PC-9 (cell line): ENCODE measurements around the gene CEP41. TPM values are rescaled to one million over a fixed set of nuclear protein-coding genes. Genes with fewer than 3 reads are reported as not detected.

ENCODE experiments used
- BruUV-seq: library from RNA; stranded (reverse); fragments of 400-500 nt; replicated peaks from 2 replicates; lab custom pipeline; 2021; lab: Mats Ljungman, UMichigan
- CTCF ChIA-PET: fragments of 300-600 bp; sonication (Branson Sonifier 250); formaldehyde crosslinking; loops from one replicate; lab custom pipeline; 2022; ENCODE audit warnings: antibody characterized with exemption; lab: Charles Lee
- POLR2A ChIA-PET: fragments of 300-600 bp; sonication (Branson Sonifier 250); formaldehyde crosslinking; loops from one replicate; lab custom pipeline; 2022; ENCODE audit warnings: antibody characterized with exemption; ENCODE audit not compliant: unreplicated experiment; lab: Charles Lee
- DNase-seq, 2 experiments: peaks; one replicate each; pipeline versions ENCODE4 v3.0.0 to v3.0.0-alpha.2; 2015 to 2022; ENCODE audit warnings: mixed read lengths in 1 of 2
- H2AFZ ChIP-seq: fragments of 200-600 bp; sonication (generic); 2 replicates; pipeline ENCODE4 v1.8.1; 2017; ENCODE audit warnings: antibody characterized with exemption
- H3F3A ChIP-seq: fragments of 200-600 bp; sonication (generic); 2 replicates; pipeline ENCODE4 v1.8.1; 2017; ENCODE audit warnings: antibody characterized with exemption, mild to moderate bottlenecking, low read depth; ENCODE audit not compliant: insufficient read depth
- H3K27ac ChIP-seq: fragments of 200-600 bp; sonication (generic); 2 replicates; pipeline ENCODE4 v1.6.1; 2016; ENCODE audit warnings: mixed run types
- H3K27me3 ChIP-seq: fragments of 200-600 bp; sonication (generic); 2 replicates; pipeline ENCODE4 v1.6.1; 2016; ENCODE audit warnings: low read depth, mixed run types; ENCODE audit not compliant: insufficient read depth
- H3K36me3 ChIP-seq: fragments of 200-600 bp; sonication (generic); 2 replicates; pipeline ENCODE4 v1.6.1; 2016; ENCODE audit warnings: low read depth, mixed run types
- H3K4me1 ChIP-seq: fragments of 200-600 bp; sonication (generic); replicated peaks from 2 replicates; pipeline ENCODE4 v1.6.1; 2016; ENCODE audit warnings: mixed run types; ENCODE audit not compliant: insufficient read depth
- H3K4me2 ChIP-seq: fragments of 200-600 bp; sonication (generic); 2 replicates; pipeline ENCODE4 v1.6.1; 2017; ENCODE audit warnings: mixed run types
- H3K4me3 ChIP-seq: fragments of 200-600 bp; sonication (generic); 2 replicates; pipeline ENCODE4 v1.6.1; 2016; ENCODE audit warnings: mixed run types
- H3K79me2 ChIP-seq: fragments of 200-600 bp; sonication (generic); 2 replicates; pipeline ENCODE4 v1.6.1; 2017; ENCODE audit warnings: low read depth, mixed run types
- H3K9me2 ChIP-seq: fragments of 200-600 bp; sonication (generic); 2 replicates; pipeline ENCODE4 v1.8.1; 2017; ENCODE audit warnings: mild to moderate bottlenecking; ENCODE audit not compliant: insufficient read depth
- H3K9me3 ChIP-seq: fragments of 200-600 bp; sonication (generic); 2 replicates; pipeline ENCODE4 v1.8.1; 2016; ENCODE audit warnings: low read depth; ENCODE audit not compliant: insufficient read depth
- H4K20me1 ChIP-seq: fragments of 200-600 bp; sonication (generic); 2 replicates; pipeline ENCODE4 v1.8.1; 2017; ENCODE audit not compliant: insufficient read depth
- EZH2 ChIP-seq: fragments of 200-600 bp; sonication (generic); IDR thresholded peaks from 2 replicates; pipeline ENCODE4 v1.8.0; 2017; ENCODE audit warnings: antibody characterized with exemption, low read depth
- intact Hi-C: fragments of 100-400 bp; cut with micrococcal nuclease; formaldehyde crosslinking; loops from one replicate; pipeline ENCODE4 v1.10.0; 2022; ENCODE audit not compliant: unreplicated experiment
- total RNA-seq: library from RNA; stranded (reverse); gene quantifications from 2 replicates; pipeline ENCODE4 v1.2.3, GENCODE V29; 2021
- TF ChIP-seq, protein P1 (sequence below): fragments of 200-600 bp; sonication (generic); conservative IDR thresholded peaks from 2 replicates; pipeline ENCODE4 v1.6.1; 2017; ENCODE audit warnings: mixed run types, antibody characterized with exemption, mild to moderate bottlenecking, moderate library complexity

CEP41 gene
- total RNA-seq, 1 experiment from 2014 or later: 18.0 TPM

DNA sequence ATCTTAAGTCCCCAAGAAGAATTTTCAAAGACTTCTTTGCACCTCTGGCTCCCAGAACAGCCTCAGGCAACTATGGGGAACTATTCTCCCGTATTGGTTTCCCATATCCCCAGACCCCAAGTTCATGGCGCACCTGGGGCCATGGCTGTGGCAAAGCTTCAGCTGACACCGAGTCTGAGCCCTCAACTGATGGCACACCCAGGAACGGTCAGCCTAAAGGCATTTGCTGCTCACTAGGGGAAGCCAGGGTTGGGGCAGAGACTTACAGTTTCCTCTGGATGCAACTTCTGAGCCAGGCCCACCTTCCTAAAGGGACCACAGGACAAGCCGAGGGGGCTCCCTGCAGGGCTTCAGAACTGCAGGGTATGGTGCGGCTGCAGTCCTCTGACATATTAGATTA lies 74.3 kb downstream of the CEP41 start:
- no peaks in the 10 kb centered on the region for H3K9me2 ChIP-seq
- no peak for DNase-seq
- no peak overlapping the region for H3K4me2 ChIP-seq
- H3K79me2 ChIP-seq: no peaks in the 10 kb centered on the region
- no peaks in the 10 kb centered on the region for H3K27me3 ChIP-seq
- ChIA-PET CTCF (no interaction called here), POLR2A (no interaction called here)
- no peak overlapping the region for H3K4me3 ChIP-seq
- no peak overlapping the region for H3K27ac ChIP-seq
- H4K20me1 ChIP-seq: no peaks in the 10 kb centered on the region
- peaks cover 48% of the 10 kb centered on the region for H3K4me1 ChIP-seq
- no peak overlapping the region for H2AFZ ChIP-seq
- peaks cover 20% of the 10 kb centered on the region; the same call in 1 of the 2 replicates for H3F3A ChIP-seq
- BruUV-seq: no TSS peak
- intact Hi-C loops: no loop called here
- TF ChIP-seq EZH2: no peak
- TF ChIP-seq, protein P1, sequence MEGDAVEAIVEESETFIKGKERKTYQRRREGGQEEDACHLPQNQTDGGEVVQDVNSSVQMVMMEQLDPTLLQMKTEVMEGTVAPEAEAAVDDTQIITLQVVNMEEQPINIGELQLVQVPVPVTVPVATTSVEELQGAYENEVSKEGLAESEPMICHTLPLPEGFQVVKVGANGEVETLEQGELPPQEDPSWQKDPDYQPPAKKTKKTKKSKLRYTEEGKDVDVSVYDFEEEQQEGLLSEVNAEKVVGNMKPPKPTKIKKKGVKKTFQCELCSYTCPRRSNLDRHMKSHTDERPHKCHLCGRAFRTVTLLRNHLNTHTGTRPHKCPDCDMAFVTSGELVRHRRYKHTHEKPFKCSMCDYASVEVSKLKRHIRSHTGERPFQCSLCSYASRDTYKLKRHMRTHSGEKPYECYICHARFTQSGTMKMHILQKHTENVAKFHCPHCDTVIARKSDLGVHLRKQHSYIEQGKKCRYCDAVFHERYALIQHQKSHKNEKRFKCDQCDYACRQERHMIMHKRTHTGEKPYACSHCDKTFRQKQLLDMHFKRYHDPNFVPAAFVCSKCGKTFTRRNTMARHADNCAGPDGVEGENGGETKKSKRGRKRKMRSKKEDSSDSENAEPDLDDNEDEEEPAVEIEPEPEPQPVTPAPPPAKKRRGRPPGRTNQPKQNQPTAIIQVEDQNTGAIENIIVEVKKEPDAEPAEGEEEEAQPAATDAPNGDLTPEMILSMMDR: no peak
- H3K9me3 ChIP-seq: no peaks in the 10 kb centered on the region
- H3K36me3 ChIP-seq: no peaks in the 10 kb centered on the region

DNA sequence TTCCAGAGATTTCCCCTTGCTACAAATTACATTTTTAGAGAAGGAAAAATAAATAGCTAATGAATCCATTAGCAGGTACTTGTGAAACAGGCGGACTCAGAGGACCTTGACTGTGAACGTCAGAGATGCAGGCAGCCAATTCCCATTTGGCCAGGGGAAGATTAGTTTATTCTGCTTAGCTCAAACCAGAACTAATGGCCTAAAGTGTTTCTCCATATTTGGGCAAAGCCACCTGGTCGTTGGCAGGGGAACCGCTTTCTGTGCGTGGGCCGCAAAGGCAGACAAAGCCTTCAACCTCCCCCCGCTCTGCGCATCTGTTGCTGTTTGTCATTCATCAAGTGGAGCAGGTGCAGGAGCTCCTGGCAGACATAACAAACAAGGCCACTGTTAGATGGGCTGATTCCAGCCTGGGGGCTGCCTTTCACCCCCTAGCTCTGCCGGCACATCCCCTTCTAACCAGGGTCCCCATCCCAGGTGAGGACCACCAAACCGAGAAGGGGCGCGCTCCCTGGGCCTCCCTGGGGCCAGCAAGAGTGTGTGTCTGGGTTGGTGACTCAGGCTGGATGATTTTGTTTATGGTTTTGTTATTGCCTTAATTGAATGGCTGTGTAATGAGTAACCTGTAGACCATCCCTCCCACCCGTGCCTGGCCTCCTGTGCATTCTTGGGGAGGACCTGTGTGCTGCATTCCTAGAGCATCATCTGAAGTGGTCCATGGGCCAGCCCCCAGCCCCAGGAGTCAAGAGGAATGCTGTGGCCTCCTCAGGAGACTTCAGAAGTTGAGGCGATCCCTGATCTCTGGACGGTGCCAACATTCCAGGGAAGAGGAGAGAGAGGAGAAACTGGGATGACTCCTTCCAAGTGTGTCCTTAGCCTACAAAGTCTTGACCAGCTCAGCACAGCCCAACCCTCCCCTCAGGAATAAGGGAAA lies 75.0 kb downstream of the CEP41 start:
- no peaks in the 10 kb centered on the region for H3K9me3 ChIP-seq
- H3K4me1 ChIP-seq: peaks cover 48% of the 10 kb centered on the region
- peak in 1 of 2 experiments; percentile 40 for DNase-seq
- no peaks in the 10 kb centered on the region for H3K9me2 ChIP-seq
- H3K79me2 ChIP-seq: no peaks in the 10 kb centered on the region
- H3K27me3 ChIP-seq: no peaks in the 10 kb centered on the region
- no peak overlapping the region for H3K4me2 ChIP-seq
- TF ChIP-seq, protein P1: no peak
- no peak for TF ChIP-seq EZH2
- BruUV-seq: no TSS peak
- H4K20me1 ChIP-seq: no peaks in the 10 kb centered on the region
- ChIA-PET POLR2A (no interaction called here), CTCF (no interaction called here)
- H3K36me3 ChIP-seq: no peaks in the 10 kb centered on the region
- no peak overlapping the region for H2AFZ ChIP-seq
- H3K27ac ChIP-seq: no peak overlapping the region
- peaks cover 20% of the 10 kb centered on the region; the same call in 1 of the 2 replicates for H3F3A ChIP-seq
- no peak overlapping the region for H3K4me3 ChIP-seq
- intact Hi-C loops: no loop called here

DNA sequence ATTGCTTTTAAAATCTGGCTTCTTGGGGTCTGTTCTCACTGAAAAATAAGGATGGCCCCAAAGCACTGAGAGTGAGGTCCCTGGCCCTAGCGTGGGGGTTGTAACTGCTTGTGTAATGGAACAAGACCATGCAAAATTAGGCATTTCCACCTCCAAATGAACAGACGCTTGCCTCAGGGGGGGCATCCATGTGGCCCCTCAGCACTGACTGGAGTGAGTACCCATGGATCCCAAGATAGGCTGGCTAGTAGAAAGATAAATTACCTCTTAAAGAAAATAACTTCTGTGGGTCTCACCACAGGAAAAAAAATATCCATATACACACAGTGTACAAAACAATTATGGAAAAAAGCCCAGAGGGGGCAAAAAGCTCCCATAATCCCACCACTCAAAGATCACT lies 75.7 kb downstream of the CEP41 start:
- H3K79me2 ChIP-seq: no peaks in the 10 kb centered on the region
- intact Hi-C loops: no loop called here
- CTCF ChIA-PET: no interaction called here
- no peaks in the 10 kb centered on the region for H3K9me2 ChIP-seq
- POLR2A ChIA-PET: no interaction called here
- peaks cover 50% of the 10 kb centered on the region for H3K4me1 ChIP-seq
- peaks cover 3% of the 10 kb centered on the region; the same call in 1 of the 2 replicates for H3K9me3 ChIP-seq
- no peak overlapping the region for H3K4me2 ChIP-seq
- H3K27me3 ChIP-seq: no peaks in the 10 kb centered on the region
- DNase-seq: no peak
- TF ChIP-seq EZH2: no peak
- TF ChIP-seq, protein P1: no peak
- no peak overlapping the region for H3K27ac ChIP-seq
- no peaks in the 10 kb centered on the region for H4K20me1 ChIP-seq
- no peaks in the 10 kb centered on the region for H3K36me3 ChIP-seq
- peaks cover 20% of the 10 kb centered on the region; the same call in 1 of the 2 replicates for H3F3A ChIP-seq
- BruUV-seq: no TSS peak
- no peak overlapping the region for H3K4me3 ChIP-seq
- no peak overlapping the region for H2AFZ ChIP-seq
